ENCODE data around the gene ZNF462.

GRCh38 chr9:106964329-106964728, 101.4 kb downstream of the ZNF462 start:
- TF ChIP-seq POLR2A (IDR thresholded peaks at IDR 0.05; ENCODE audit: low read length) (no peak), GATA1 (IDR thresholded peaks at IDR 0.05; ENCODE audit: low read depth, low read length) (no peak)

Measured in erythroblast (primary cell).